RCC 7860 (cell line): ENCODE data around the gene ASIP.

ENCODE experiments used
- DNase-seq: peaks from one replicate; pipeline ENCODE4 v3.0.0-alpha.2; 2015; ENCODE audit warnings: low spot score
- FAIRE-seq: peaks from 2 replicates; lab custom pipeline; 2012; peaks lifted over from hg19 to GRCh38; lab: Jason Lieb, UNC

Gene ASIP

GRCh38 chr20:34309691-34310090 lies 68.5 kb downstream of the ASIP start:
- FAIRE-seq (no peak), DNase-seq (no peak)

DNA sequence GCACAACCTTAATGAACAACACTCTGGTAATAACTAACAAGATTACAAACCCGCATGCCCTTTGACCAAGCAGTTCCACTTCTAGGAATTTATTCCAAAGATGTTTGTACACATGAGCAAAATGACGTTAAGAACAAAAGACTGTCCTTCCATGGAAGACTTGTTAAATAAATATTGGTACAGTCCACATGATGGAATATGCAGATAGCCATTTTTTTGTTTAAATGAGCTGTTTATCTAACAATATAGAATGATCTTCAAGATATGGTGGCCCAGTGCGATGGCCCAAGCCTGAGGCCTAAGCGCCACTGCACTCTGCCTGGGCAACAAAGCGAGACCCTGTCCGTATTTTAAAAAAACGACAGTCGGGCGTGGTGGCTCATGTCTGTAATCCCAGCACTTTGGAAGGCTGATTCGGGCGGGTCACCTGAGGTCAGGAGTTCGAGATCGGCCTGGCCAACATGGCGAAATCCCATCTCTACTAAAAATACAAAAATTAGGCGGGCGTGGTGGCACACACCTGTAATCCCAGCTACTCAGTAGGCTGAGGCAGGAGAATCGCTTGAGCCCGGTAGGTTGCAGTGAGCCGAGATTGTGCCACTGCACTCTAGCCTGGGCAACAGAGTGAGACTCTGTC lies 69.4 kb downstream of the ASIP start:
- FAIRE-seq (no peak), DNase-seq (no peak)

DNA sequence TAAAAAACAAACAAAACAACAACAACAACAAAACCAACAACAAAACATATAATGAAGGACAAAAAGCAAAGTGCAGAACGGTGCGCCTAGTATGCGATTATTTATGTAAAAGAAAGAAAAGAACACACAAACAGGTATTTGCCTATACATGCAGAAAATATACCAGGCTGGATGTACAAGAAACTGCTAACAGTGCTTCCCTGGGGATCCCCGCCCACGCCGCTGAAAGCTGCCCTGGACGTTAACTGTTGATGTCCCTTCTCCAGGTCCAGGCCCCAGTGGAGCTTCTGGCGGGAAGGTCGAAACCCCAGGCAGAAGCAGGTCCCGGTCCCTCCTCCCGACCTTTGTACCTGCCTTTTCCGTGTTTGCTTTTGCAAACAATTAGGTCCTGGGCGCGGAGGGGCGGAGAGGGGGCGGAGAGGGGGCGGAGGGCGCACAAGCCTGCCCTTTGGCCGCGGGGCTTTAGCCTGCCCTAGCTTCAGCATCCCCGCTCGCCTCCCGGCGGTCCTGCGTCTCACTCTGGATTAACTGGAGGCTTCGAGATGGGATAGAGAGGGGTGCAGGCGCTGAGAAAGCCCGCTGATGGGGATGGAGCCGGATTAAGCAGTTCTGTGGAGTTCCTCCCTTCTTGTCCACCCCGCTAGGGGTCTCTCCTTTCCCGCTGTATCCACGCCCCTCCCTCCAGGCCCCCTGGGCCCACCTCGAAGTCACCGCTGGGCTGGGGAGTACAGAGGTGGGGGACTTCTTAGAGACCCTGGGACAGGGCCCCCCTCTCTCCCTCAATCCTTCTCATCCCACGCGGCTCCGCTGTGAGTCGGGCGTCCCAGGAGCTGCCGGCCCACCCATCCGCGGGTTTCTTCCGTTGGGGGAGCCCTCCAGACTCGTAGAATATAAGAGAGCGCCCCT lies 70.1 kb downstream of the ASIP start:
- FAIRE-seq (no peak), DNase-seq (no peak)

DNA sequence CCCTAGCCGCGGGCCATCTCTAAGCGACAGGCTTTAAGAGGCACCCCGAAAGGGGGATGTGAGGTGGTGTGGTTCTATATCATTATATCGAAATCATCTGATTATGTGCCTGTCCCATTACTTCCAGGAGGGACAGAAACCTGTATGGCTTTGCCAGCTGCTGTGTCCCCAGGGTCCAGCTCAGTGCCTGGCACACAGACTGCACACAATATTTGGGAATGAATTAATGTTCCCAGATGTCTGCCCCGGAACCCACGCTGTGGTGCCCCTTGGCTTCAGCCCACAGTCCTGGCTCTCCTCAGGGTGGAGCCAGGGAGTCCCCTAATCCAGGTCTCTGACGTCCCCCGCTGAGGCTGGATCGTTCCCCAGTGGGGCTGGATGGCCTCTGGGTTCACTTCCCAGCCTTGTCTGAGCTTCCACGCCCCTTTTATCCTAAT lies 70.8 kb downstream of the ASIP start:
- FAIRE-seq (no peak), DNase-seq (no peak)

GRCh38 chr20:34312544-34313217 lies 71.5 kb downstream of the ASIP start:
- DNase-seq (peak; percentile 86), FAIRE-seq (peak; percentile 66)

- no peak for DNase-seq
- FAIRE-seq: no peak
Observed at GRCh38 chr20:34315236-34315635, 74.0 kb downstream of the ASIP start.

- FAIRE-seq: peak; percentile 69
- peak; percentile 76 for DNase-seq
Observed at GRCh38 chr20:34316196-34316814, 75.1 kb downstream of the ASIP start.
